HepG2 (cell line): ENCODE results near the gene RAPSN. TPM values are rescaled to one million over a fixed set of nuclear protein-coding genes. Genes with fewer than 3 reads are reported as not detected.

Experiments
- HMG20A ChIP-seq: IDR thresholded peaks from 2 replicates; pipeline ENCODE4 v1.6.1; 2016; ENCODE audit warnings: borderline replicate concordance
- IKZF4 ChIP-seq: sonication (generic); formaldehyde crosslinking; IDR thresholded peaks from 2 replicates; pipeline ENCODE4 v1.5.1; 2020; ENCODE audit warnings: borderline replicate concordance, mild to moderate bottlenecking, low read depth, missing genetic modification reagents; ENCODE audit errors: not compliant biosample characterization
- KLF15 ChIP-seq: sonication (generic); formaldehyde crosslinking; IDR thresholded peaks from 2 replicates; pipeline ENCODE4 v1.8.1; 2023; ENCODE audit warnings: borderline replicate concordance, mild to moderate bottlenecking, inconsistent platforms, missing genetic modification reagents, mixed read lengths
- SIX4 ChIP-seq: sonication (generic); formaldehyde crosslinking; IDR thresholded peaks from 2 replicates; pipeline ENCODE4 v1.4.0; 2020; ENCODE audit warnings: missing genetic modification reagents
- SRSF4 ChIP-seq: fragments of 200-400 bp; formaldehyde crosslinking; IDR thresholded peaks from one replicate; pipeline ENCODE4 v1.6.1; 2018; ENCODE audit warnings: mild to moderate bottlenecking, low read depth, low read length, moderate library complexity; ENCODE audit not compliant: poor library complexity, severe bottlenecking
- ZMYM2 ChIP-seq: sonication (generic); formaldehyde crosslinking; IDR thresholded peaks from 2 replicates; pipeline ENCODE4 v1.8.0; 2022; ENCODE audit warnings: mild to moderate bottlenecking, missing genetic modification reagents
- ZNF329 ChIP-seq: sonication (generic); formaldehyde crosslinking; IDR thresholded peaks from 2 replicates; pipeline ENCODE4 v1.9.0; 2021; ENCODE audit warnings: low read depth, mild to moderate bottlenecking, missing genetic modification reagents
- ZNF577 ChIP-seq: sonication (generic); formaldehyde crosslinking; IDR thresholded peaks from 2 replicates; pipeline ENCODE4 v1.4.0; 2020; ENCODE audit warnings: mild to moderate bottlenecking, low read depth, missing genetic modification reagents, borderline replicate concordance
- ZNF83 ChIP-seq: sonication (generic); formaldehyde crosslinking; IDR thresholded peaks from 2 replicates; pipeline ENCODE4 v1.4.0; 2020; ENCODE audit warnings: missing genetic modification reagents, mild to moderate bottlenecking, borderline replicate concordance
- ZSCAN31 ChIP-seq: sonication (generic); formaldehyde crosslinking; IDR thresholded peaks from 2 replicates; pipeline ENCODE4 v1.5.0; 2020; ENCODE audit warnings: low read depth, mild to moderate bottlenecking, missing genetic modification reagents
- polyA plus RNA-seq, 8 experiments: library from polyadenylated mRNA; depleted of rRNA in 3 of 8; stranded (reverse) in 7 of 8; unstranded in 1 of 8; fragments of >200 nt; fragmentation: Illumina TruSeq in 4 of 8; extraction: Trizol in 4 of 8; gene quantifications; 2 replicates each; pipeline versions ENCODE4 v1.2.1 to v1.2.3, GENCODE V29; 2011 to 2016; ENCODE audit warnings: low read depth in 4 of 8, missing spikeins in 1 of 8, mixed read lengths in 1 of 8; ENCODE audit not compliant: insufficient read depth in 1 of 8
- total RNA-seq, 5 experiments: library from RNA; depleted of rRNA; stranded (reverse); fragments of >200 nt; fragmentation: Illumina TruSeq; extraction: Trizol; gene quantifications; 2 replicates each; pipeline ENCODE4 v1.2.3, GENCODE V29; 2016; ENCODE audit warnings: low read depth in 1 of 5
- TF ChIP-seq, protein P1 (sequence below): sonication (generic); formaldehyde crosslinking; IDR thresholded peaks from 2 replicates; pipeline ENCODE4 v1.5.0; 2020; ENCODE audit warnings: missing genetic modification reagents
- TF ChIP-seq, protein P2 (sequence below): sonication (generic); formaldehyde crosslinking; IDR thresholded peaks from 2 replicates; pipeline ENCODE4 v1.5.0; 2020; ENCODE audit warnings: missing genetic modification reagents
- TF ChIP-seq, protein P3 (sequence below), 2 experiments: sonication (generic) in 1 of 2; formaldehyde crosslinking in 1 of 2; IDR thresholded peaks; 2 replicates each; pipeline versions ENCODE4 v1.4.0 to v1.6.1; 2016 to 2020; ENCODE audit warnings: borderline replicate concordance in 1 of 2, low read depth in 1 of 2, mild to moderate bottlenecking in 1 of 2, missing genetic modification reagents in 1 of 2
- TF ChIP-seq, protein P4 (sequence below): sonication (generic); formaldehyde crosslinking; IDR thresholded peaks from 2 replicates; pipeline ENCODE4 v1.4.0; 2020; ENCODE audit warnings: mild to moderate bottlenecking, missing genetic modification reagents
- TF ChIP-seq, protein P5 (sequence below): sonication (generic); formaldehyde crosslinking; IDR thresholded peaks from 2 replicates; pipeline ENCODE4 v1.4.0; 2020; ENCODE audit warnings: missing genetic modification reagents
- TF ChIP-seq, protein P6 (sequence below): sonication (generic); formaldehyde crosslinking; IDR thresholded peaks from 2 replicates; pipeline ENCODE4 v1.5.1; 2020; ENCODE audit warnings: missing genetic modification reagents, mild to moderate bottlenecking, borderline replicate concordance

RAPSN gene
- total and polyA plus RNA-seq, 2 of the 13 experiments (the other 11 are each of a cell fraction or from before 2014, with no cell fraction given) = 0.15 to 1.2 TPM

DNA sequence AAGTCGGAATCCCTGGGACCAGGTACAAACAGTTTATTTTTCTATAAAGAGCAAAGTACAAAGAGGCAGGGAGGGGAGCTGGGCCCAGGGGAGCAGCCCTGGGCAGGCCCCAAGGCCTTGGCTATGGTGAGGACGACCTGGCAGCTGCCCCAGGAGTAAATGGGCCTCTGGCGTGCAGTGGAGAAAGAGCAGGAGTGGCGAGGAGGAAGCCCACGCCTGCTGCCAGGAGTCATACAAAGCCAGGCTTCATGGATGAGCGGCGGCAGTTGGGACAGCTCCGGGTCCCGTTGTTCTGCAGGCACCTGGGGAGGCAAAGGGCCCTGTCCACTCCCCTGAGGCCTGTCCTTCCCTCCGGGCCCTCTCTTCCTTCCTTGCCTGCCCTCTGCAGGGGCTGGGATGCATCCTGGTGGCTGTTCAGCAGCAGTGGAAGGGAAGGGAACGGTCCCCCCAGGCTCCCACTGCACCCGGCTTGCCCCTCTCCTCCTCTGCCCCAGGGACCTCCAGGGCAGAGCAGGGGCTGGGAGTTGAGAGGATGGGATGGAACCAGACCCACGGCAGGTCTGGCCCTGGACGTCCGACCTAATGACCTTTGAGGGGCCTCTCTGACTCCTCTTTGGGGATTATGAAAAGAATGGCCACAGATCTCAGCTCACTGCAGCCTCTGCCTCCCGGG lies 11.1 kb downstream of the RAPSN start (continued):
- TF ChIP-seq, protein P1, sequence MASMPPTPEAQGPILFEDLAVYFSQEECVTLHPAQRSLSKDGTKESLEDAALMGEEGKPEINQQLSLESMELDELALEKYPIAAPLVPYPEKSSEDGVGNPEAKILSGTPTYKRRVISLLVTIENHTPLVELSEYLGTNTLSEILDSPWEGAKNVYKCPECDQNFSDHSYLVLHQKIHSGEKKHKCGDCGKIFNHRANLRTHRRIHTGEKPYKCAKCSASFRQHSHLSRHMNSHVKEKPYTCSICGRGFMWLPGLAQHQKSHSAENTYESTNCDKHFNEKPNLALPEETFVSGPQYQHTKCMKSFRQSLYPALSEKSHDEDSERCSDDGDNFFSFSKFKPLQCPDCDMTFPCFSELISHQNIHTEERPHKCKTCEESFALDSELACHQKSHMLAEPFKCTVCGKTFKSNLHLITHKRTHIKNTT = no peak
- TF ChIP-seq, protein P2, sequence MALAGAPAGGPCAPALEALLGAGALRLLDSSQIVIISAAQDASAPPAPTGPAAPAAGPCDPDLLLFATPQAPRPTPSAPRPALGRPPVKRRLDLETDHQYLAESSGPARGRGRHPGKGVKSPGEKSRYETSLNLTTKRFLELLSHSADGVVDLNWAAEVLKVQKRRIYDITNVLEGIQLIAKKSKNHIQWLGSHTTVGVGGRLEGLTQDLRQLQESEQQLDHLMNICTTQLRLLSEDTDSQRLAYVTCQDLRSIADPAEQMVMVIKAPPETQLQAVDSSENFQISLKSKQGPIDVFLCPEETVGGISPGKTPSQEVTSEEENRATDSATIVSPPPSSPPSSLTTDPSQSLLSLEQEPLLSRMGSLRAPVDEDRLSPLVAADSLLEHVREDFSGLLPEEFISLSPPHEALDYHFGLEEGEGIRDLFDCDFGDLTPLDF (CRISPR knock-in tag) = no peak
- TF ChIP-seq ZNF83 (CRISPR knock-in tag) = no peak
- no peak for TF ChIP-seq ZNF577 (CRISPR knock-in tag)
- TF ChIP-seq, protein P3, sequence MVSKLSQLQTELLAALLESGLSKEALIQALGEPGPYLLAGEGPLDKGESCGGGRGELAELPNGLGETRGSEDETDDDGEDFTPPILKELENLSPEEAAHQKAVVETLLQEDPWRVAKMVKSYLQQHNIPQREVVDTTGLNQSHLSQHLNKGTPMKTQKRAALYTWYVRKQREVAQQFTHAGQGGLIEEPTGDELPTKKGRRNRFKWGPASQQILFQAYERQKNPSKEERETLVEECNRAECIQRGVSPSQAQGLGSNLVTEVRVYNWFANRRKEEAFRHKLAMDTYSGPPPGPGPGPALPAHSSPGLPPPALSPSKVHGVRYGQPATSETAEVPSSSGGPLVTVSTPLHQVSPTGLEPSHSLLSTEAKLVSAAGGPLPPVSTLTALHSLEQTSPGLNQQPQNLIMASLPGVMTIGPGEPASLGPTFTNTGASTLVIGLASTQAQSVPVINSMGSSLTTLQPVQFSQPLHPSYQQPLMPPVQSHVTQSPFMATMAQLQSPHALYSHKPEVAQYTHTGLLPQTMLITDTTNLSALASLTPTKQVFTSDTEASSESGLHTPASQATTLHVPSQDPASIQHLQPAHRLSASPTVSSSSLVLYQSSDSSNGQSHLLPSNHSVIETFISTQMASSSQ (IDR thresholded peaks at IDR 0.05; ENCODE audit: low read depth) = no peak
- TF ChIP-seq, protein P3 (CRISPR knock-in tag; IDR thresholded peaks at IDR 0.05; ENCODE audit: borderline replicate concordance) = no peak
- TF ChIP-seq ZNF329 (CRISPR knock-in tag) = no peak; the same call in 1 of the 2 replicates
- no peak for TF ChIP-seq KLF15 (CRISPR knock-in tag)
- TF ChIP-seq, protein P4, sequence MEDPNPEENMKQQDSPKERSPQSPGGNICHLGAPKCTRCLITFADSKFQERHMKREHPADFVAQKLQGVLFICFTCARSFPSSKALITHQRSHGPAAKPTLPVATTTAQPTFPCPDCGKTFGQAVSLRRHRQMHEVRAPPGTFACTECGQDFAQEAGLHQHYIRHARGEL = no peak
- TF ChIP-seq, protein P5, sequence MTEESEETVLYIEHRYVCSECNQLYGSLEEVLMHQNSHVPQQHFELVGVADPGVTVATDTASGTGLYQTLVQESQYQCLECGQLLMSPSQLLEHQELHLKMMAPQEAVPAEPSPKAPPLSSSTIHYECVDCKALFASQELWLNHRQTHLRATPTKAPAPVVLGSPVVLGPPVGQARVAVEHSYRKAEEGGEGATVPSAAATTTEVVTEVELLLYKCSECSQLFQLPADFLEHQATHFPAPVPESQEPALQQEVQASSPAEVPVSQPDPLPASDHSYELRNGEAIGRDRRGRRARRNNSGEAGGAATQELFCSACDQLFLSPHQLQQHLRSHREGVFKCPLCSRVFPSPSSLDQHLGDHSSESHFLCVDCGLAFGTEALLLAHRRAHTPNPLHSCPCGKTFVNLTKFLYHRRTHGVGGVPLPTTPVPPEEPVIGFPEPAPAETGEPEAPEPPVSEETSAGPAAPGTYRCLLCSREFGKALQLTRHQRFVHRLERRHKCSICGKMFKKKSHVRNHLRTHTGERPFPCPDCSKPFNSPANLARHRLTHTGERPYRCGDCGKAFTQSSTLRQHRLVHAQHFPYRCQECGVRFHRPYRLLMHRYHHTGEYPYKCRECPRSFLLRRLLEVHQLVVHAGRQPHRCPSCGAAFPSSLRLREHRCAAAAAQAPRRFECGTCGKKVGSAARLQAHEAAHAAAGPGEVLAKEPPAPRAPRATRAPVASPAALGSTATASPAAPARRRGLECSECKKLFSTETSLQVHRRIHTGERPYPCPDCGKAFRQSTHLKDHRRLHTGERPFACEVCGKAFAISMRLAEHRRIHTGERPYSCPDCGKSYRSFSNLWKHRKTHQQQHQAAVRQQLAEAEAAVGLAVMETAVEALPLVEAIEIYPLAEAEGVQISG (CRISPR knock-in tag) = no peak; the same call in 1 of the 2 replicates
- TF ChIP-seq IKZF4 (CRISPR knock-in tag) = no peak
- peak; percentile 23; the same call in 1 of the 2 replicates for TF ChIP-seq HMG20A (CRISPR knock-in tag)
- TF ChIP-seq ZSCAN31 (CRISPR knock-in tag) = no peak
- no peak for TF ChIP-seq ZMYM2 (CRISPR knock-in tag)
- no peak for TF ChIP-seq SRSF4
- TF ChIP-seq, protein P6, sequence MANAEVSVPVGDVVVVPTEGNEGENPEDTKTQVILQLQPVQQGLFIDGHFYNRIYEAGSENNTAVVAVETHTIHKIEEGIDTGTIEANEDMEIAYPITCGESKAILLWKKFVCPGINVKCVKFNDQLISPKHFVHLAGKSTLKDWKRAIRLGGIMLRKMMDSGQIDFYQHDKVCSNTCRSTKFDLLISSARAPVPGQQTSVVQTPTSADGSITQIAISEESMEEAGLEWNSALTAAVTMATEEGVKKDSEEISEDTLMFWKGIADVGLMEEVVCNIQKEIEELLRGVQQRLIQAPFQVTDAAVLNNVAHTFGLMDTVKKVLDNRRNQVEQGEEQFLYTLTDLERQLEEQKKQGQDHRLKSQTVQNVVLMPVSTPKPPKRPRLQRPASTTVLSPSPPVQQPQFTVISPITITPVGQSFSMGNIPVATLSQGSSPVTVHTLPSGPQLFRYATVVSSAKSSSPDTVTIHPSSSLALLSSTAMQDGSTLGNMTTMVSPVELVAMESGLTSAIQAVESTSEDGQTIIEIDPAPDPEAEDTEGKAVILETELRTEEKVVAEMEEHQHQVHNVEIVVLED = no peak
- TF ChIP-seq SIX4 = no peak
